Fibroblast of pulmonary artery (primary cell): ENCODE results near the gene ANKRD44.

ENCODE experiments used
- DNase-seq: peaks from one replicate; pipeline ENCODE4 v3.0.0-alpha.2; 2010; ENCODE audit warnings: low read depth
- H3K4me3 ChIP-seq: replicated peaks from 2 replicates; pipeline ENCODE4 v1.5.1; 2011; ENCODE audit warnings: low read depth, mild to moderate bottlenecking, control low read depth, low read length, moderate library complexity
- TF ChIP-seq, protein P1 (sequence below): IDR thresholded peaks from 2 replicates; pipeline ENCODE4 v1.5.1; 2011; ENCODE audit warnings: mild to moderate bottlenecking, control low read depth, low read length, inconsistent platforms; ENCODE audit errors: missing control alignments

Gene ANKRD44

DNA sequence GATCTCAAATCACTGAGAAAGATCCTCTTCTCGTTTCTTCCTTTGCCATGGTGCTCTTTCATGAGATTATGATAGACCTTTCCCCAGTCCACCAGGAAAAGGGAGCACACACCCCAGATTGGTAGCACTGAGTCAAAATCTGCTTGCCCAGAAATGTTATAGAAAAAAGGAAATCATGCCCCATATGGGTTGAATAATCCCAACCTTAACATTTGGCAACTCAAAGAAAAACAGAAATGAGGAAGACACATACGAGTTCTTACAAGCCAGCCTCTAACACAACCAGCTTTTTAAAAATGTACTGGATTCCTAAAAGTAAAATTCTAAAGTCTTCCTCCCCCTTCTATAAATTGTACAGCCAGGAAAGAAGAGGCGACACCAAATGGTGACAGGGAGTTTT is 103.0 kb downstream of the ANKRD44 start:
- no peak overlapping the region for H3K4me3 ChIP-seq
- TF ChIP-seq, protein P1, sequence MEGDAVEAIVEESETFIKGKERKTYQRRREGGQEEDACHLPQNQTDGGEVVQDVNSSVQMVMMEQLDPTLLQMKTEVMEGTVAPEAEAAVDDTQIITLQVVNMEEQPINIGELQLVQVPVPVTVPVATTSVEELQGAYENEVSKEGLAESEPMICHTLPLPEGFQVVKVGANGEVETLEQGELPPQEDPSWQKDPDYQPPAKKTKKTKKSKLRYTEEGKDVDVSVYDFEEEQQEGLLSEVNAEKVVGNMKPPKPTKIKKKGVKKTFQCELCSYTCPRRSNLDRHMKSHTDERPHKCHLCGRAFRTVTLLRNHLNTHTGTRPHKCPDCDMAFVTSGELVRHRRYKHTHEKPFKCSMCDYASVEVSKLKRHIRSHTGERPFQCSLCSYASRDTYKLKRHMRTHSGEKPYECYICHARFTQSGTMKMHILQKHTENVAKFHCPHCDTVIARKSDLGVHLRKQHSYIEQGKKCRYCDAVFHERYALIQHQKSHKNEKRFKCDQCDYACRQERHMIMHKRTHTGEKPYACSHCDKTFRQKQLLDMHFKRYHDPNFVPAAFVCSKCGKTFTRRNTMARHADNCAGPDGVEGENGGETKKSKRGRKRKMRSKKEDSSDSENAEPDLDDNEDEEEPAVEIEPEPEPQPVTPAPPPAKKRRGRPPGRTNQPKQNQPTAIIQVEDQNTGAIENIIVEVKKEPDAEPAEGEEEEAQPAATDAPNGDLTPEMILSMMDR: no peak
- no peak for DNase-seq

- H3K4me3 ChIP-seq: no peak overlapping the region
- no peak for DNase-seq
- TF ChIP-seq, protein P1: no peak
Measured at GRCh38 chr2:197207106-197207505, 103.5 kb downstream of the ANKRD44 start.

- no peak overlapping the region for H3K4me3 ChIP-seq
- DNase-seq: no peak
- TF ChIP-seq, protein P1: no peak
Measured at GRCh38 chr2:197205585-197206215, 104.9 kb downstream of the ANKRD44 start.

DNA sequence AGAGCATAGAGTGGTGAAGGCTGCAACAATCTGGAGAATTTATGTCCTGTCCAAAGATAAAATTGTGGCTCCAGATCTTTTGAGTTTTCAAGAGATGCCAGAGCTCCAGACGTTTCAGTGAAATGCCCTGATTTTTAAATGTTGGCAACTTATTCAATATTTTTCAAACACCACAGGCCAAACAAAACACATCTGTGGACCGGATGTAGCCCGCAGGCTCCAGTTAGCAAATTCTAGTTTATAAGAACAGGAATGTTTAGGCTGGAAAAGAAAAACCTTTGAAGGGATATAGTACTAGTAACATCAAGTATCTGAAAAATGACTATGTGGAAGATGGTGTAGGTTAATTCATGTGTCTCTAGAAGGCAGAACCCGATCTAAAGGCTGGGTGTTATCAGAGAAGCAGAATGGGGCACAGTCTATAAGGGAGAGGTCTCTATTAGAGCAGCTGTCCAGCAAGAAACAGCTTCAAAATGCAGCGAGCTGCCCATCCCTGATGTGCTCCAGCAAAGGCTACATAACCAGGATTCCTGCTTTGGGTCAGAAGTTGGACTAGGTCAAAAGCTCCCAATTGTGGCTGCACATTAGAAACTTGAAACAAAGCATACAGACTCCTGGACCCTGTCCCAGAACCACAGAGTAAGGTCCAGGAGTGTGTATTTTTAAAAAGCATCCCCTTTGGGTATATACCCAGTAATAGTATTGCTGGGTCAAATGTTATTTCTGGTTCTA is 105.9 kb downstream of the ANKRD44 start:
- TF ChIP-seq, protein P1: no peak

GRCh38 chr2:197201874-197202273 is 108.7 kb downstream of the ANKRD44 start:
- TF ChIP-seq, protein P1: no peak
- no peak overlapping the region for H3K4me3 ChIP-seq

More for the DNA sequence above, 105.9 kb downstream of the ANKRD44 start:
- H3K4me3 ChIP-seq: no peak overlapping the region
- no peak for DNase-seq

DNA sequence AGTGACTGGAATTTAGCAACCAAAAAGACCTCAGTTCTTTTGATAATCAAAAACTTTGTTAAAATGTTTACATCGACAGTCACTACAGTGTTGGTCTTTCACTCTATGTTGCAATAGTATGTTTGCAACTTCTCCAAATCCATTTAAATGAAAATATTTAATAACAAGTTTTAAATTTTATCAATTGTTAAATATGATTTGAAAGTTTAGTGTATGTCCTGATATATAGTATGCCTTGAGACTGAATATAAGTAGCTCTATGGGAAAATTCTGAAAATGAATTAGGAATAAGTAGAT is 109.9 kb downstream of the ANKRD44 start:
- TF ChIP-seq, protein P1: no peak
- no peak overlapping the region for H3K4me3 ChIP-seq
- DNase-seq: no peak

More at GRCh38 chr2:197201874-197202273, 108.7 kb downstream of the ANKRD44 start:
- no peak for DNase-seq
